Neural progenitor cell (in vitro differentiated cells): ENCODE results near the gene TGM4. TPM values are rescaled to one million over a fixed set of nuclear protein-coding genes. Genes with fewer than 3 reads are reported as not detected.
A peak's percentile ranks its signal among the peaks of the same experiment; 100 is the strongest.

ENCODE experiments used
- DNase-seq: peaks from one replicate; pipeline ENCODE4 v3.0.0-alpha.2; 2016; ENCODE audit warnings: low spot score
- H2AFZ ChIP-seq: fragments of 200-600 bp; sonication (generic); replicated peaks from 2 replicates; pipeline ENCODE4 v1.6.1; 2016; ENCODE audit warnings: antibody characterized with exemption
- H3F3A ChIP-seq: fragments of 200-600 bp; sonication (generic); 2 replicates; pipeline ENCODE4 v1.6.1; 2016; ENCODE audit warnings: antibody characterized with exemption, low read depth
- H3K27ac ChIP-seq: fragments of 200-600 bp; sonication (generic); 2 replicates; pipeline ENCODE4 v1.5.1; 2016; ENCODE audit warnings: mild to moderate bottlenecking
- H3K27me3 ChIP-seq: fragments of 200-600 bp; sonication (generic); 2 replicates; pipeline ENCODE4 v1.6.1; 2016; ENCODE audit warnings: mild to moderate bottlenecking, moderate library complexity
- H3K36me3 ChIP-seq: fragments of 200-600 bp; sonication (generic); 2 replicates; pipeline ENCODE4 v1.5.1; 2016
- H3K4me1 ChIP-seq: fragments of 200-600 bp; sonication (generic); 2 replicates; pipeline ENCODE4 v1.6.1; 2016; ENCODE audit warnings: mixed run types
- H3K4me2 ChIP-seq: fragments of 200-600 bp; sonication (generic); 2 replicates; pipeline ENCODE4 v1.6.1; 2016
- H3K4me3 ChIP-seq: fragments of 200-600 bp; sonication (generic); 2 replicates; pipeline ENCODE4 v1.5.1; 2016
- H3K79me2 ChIP-seq: fragments of 200-600 bp; sonication (generic); 2 replicates; pipeline ENCODE4 v1.6.1; 2016; ENCODE audit warnings: low read depth
- H3K9ac ChIP-seq: fragments of 200-600 bp; sonication (generic); 2 replicates; pipeline ENCODE4 v1.6.1; 2016
- H3K9me3 ChIP-seq: fragments of 200-600 bp; sonication (generic); 2 replicates; pipeline ENCODE4 v1.5.1; 2016; ENCODE audit warnings: low read depth
- H4K20me1 ChIP-seq: fragments of 200-600 bp; sonication (generic); 2 replicates; pipeline ENCODE4 v1.6.1; 2016; ENCODE audit warnings: low read depth
- H3K27ac Mint-ChIP-seq: 3 replicates; pipeline ENCODE4 v1.8.0; 2021; ENCODE audit warnings: mixed read lengths
- H3K27me3 Mint-ChIP-seq: 2 replicates; pipeline ENCODE4 v1.8.0; 2022; ENCODE audit warnings: low read depth, mild to moderate bottlenecking, inconsistent platforms, moderate library complexity, mixed read lengths; ENCODE audit not compliant: insufficient read depth
- H3K36me3 Mint-ChIP-seq: 3 replicates; pipeline ENCODE4 v1.8.0; 2021; ENCODE audit warnings: mixed read lengths
- H3K4me1 Mint-ChIP-seq: 3 replicates; pipeline ENCODE4 v1.8.0; 2021; ENCODE audit warnings: mixed read lengths
- H3K4me3 Mint-ChIP-seq: 3 replicates; pipeline ENCODE4 v1.8.0; 2021; ENCODE audit warnings: mild to moderate bottlenecking, moderate library complexity, mixed read lengths
- H3K9me3 Mint-ChIP-seq: 3 replicates; pipeline ENCODE4 v1.8.0; 2020; ENCODE audit warnings: mixed read lengths
- CTCF ChIP-seq: fragments of 200-600 bp; sonication (generic); IDR thresholded peaks from 2 replicates; pipeline ENCODE4 v1.5.1; 2017; ENCODE audit warnings: antibody characterized with exemption, mild to moderate bottlenecking
- EZH2 ChIP-seq: fragments of 200-600 bp; sonication (generic); IDR thresholded peaks from 2 replicates; pipeline ENCODE4 v1.6.1; 2017; ENCODE audit warnings: antibody characterized with exemption, mild to moderate bottlenecking, moderate library complexity
- EZH2phosphoT487 ChIP-seq: fragments of 200-600 bp; sonication (generic); IDR thresholded peaks from 2 replicates; pipeline ENCODE4 v1.6.1; 2017; ENCODE audit warnings: antibody characterized with exemption
- total RNA-seq: library from RNA; depleted of rRNA; stranded (reverse); fragments of >200 nt; gene quantifications from 2 replicates; pipeline ENCODE4 v1.2.3, GENCODE V29; 2015; ENCODE audit warnings: low replicate concordance

TGM4 gene
- total RNA-seq, 1 donor from 2014 or later: 0.04 TPM

- Mint-ChIP-seq H3K4me3 (no peak overlapping the region), H3K36me3 (no peaks in the 10 kb centered on the region)
- TF ChIP-seq EZH2phosphoT487 (no peak), CTCF (no peak), EZH2 (no peak)
Observed at GRCh38 chr3:44903314-44903713, 28.9 kb downstream of the TGM4 start.

GRCh38 chr3:44903751-44904150, 29.3 kb downstream of the TGM4 start:
- no peak overlapping the region for H3K4me2 ChIP-seq
- no peak for TF ChIP-seq EZH2
- TF ChIP-seq EZH2phosphoT487: no peak
- no peak for TF ChIP-seq CTCF
- no peaks in the 10 kb centered on the region for H4K20me1 ChIP-seq
- peaks cover 4% of the 10 kb centered on the region for H3K27me3 Mint-ChIP-seq
- H3K4me3 Mint-ChIP-seq: no peak overlapping the region
- H3K9me3 ChIP-seq: no peaks in the 10 kb centered on the region
- no peaks in the 10 kb centered on the region for H3K36me3 ChIP-seq
- H3K4me1 Mint-ChIP-seq: peaks cover 31% of the 10 kb centered on the region
- no peaks in the 10 kb centered on the region for H3K9me3 Mint-ChIP-seq
- peaks cover 19% of the 10 kb centered on the region for H3K4me1 ChIP-seq
- no peaks in the 10 kb centered on the region for H3K27me3 ChIP-seq
- H3K27ac Mint-ChIP-seq: no peak overlapping the region
- no peak overlapping the region for H2AFZ ChIP-seq
- DNase-seq: no peak
- no peak overlapping the region for H3K4me3 ChIP-seq
- H3K9ac ChIP-seq: no peak overlapping the region
- peaks cover 6% of the 10 kb centered on the region for H3F3A ChIP-seq
- no peak overlapping the region for H3K27ac ChIP-seq
- no peaks in the 10 kb centered on the region for H3K36me3 Mint-ChIP-seq
- no peaks in the 10 kb centered on the region for H3K79me2 ChIP-seq

More at GRCh38 chr3:44903314-44903713, 28.9 kb downstream of the TGM4 start:
- H3K27ac Mint-ChIP-seq: no peak overlapping the region
- Histone ChIP-seq H4K20me1 (no peaks in the 10 kb centered on the region), H3K27ac (no peak overlapping the region), H2AFZ (no peak overlapping the region), H3K27me3 (no peaks in the 10 kb centered on the region), H3K9ac (no peak overlapping the region), H3K4me2 (no peak overlapping the region), H3K36me3 (no peaks in the 10 kb centered on the region), H3F3A (peaks cover 6% of the 10 kb centered on the region), H3K4me1 (peaks cover 24% of the 10 kb centered on the region), H3K9me3 (no peaks in the 10 kb centered on the region), H3K4me3 (no peak overlapping the region), H3K79me2 (no peaks in the 10 kb centered on the region)
- peaks cover 32% of the 10 kb centered on the region for H3K4me1 Mint-ChIP-seq
- H3K27me3 Mint-ChIP-seq: peaks cover 4% of the 10 kb centered on the region
- no peak for DNase-seq
- no peaks in the 10 kb centered on the region for H3K9me3 Mint-ChIP-seq

- peaks cover 15% of the 10 kb centered on the region for H3K4me1 Mint-ChIP-seq
- no peaks in the 10 kb centered on the region for H3K27me3 ChIP-seq
- no peaks in the 10 kb centered on the region for H3F3A ChIP-seq
- no peak overlapping the region for H3K9ac ChIP-seq
- peak overlapping the region; percentile 14 for H3K27ac Mint-ChIP-seq
- H3K9me3 ChIP-seq: no peaks in the 10 kb centered on the region
- no peak overlapping the region for H3K4me3 ChIP-seq
- DNase-seq: no peak
- H3K36me3 Mint-ChIP-seq: no peaks in the 10 kb centered on the region
- no peak overlapping the region for H2AFZ ChIP-seq
- peaks cover 2% of the 10 kb centered on the region for H3K9me3 Mint-ChIP-seq
- H3K4me2 ChIP-seq: no peak overlapping the region
- H3K36me3 ChIP-seq: no peaks in the 10 kb centered on the region
- TF ChIP-seq EZH2: no peak
- TF ChIP-seq EZH2phosphoT487: no peak
- no peak for TF ChIP-seq CTCF
- H3K79me2 ChIP-seq: no peaks in the 10 kb centered on the region
- H3K4me1 ChIP-seq: peaks cover under 1% of the 10 kb centered on the region
- H3K27ac ChIP-seq: no peak overlapping the region
- H3K4me3 Mint-ChIP-seq: no peak overlapping the region
- H4K20me1 ChIP-seq: no peaks in the 10 kb centered on the region
- peaks cover 2% of the 10 kb centered on the region for H3K27me3 Mint-ChIP-seq
Observed at GRCh38 chr3:44905446-44906157, 31.2 kb downstream of the TGM4 start.
